Caki2 (cell line): ENCODE results near the gene SORL1. TPM values are rescaled to one million over a fixed set of nuclear protein-coding genes. Genes with fewer than 3 reads are reported as not detected.
"Not testable (repeated sequence)": the region's sequence is repeated elsewhere in the genome, so short reads cannot be mapped to it uniquely, and the experiment has no call there.

Experiments used
- DNase-seq: peaks from one replicate; pipeline ENCODE4 v3.0.0-alpha.2; 2015; ENCODE audit warnings: low read depth
- in situ Hi-C: cut with HindIII; loops from 2 replicates; pipeline ENCODE4 v1.10.0; 2016; ENCODE audit warnings: low sequenced_read_pairs, low pct_unique_long_range_greater_than_20kb, mixed read lengths
- total RNA-seq: library from RNA; depleted of rRNA; stranded (reverse); fragments of >200 nt; shearing (Covaris generic); gene quantifications from 2 replicates; pipeline ENCODE4 v1.2.3, GENCODE V29; 2014; ENCODE audit warnings: low replicate concordance

Gene SORL1
- total RNA-seq, 1 experiment from 2014 or later: 15.1 TPM

- in situ Hi-C loops: no loop called here
- no peak for DNase-seq
Observed at GRCh38 chr11:121611242-121611641, 159.1 kb downstream of the SORL1 start.

GRCh38 chr11:121613724-121614123, 161.6 kb downstream of the SORL1 start:
- in situ Hi-C loops: no loop called here
- DNase-seq: peak; percentile 62

DNA sequence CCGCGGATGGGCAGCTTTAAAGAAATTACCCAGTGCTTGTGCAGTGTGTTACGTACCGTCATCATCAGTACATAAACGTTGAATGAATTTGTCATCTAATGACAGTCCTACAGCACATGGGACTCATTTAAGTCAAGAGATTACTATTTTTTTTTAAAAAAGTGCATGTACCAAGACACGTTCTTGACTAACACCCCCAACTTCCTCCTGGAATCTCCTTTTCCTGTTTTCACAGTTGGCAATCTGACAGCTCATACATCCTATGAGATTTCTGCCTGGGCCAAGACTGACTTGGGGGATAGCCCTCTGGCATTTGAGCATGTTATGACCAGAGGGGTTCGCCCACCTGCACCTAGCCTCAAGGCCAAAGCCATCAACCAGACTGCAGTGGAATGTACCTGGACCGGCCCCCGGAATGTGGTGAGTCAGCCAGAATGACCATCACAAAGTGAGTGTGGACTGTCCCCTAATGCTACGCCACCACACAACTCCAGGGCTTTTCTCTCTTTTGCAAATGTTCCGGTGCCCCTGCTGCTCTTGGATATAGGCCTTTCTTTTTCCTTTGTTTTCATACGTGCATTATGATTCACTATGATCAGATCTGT, 162.6 kb downstream of the SORL1 start:
- DNase-seq: no peak
- in situ Hi-C loops: no loop called here

DNA sequence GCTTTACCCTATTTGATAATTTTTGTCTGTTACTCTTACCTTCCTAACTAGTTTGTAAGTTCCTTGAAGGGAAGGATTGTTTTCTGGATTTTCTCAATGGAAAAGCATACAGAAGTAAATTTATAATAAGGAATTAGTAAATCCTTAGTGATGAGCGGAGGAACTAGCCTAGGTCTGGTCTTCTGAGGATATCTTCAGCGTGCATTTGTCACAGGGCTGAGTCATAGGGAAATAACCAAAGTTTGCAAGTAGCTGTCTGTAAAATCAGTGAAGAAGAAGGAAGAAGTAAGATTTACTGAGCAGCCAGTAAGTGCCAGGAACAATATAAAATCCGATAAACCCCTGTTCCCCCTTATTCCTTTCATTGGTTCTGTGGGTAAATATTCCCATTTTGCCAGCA, 163.4 kb downstream of the SORL1 start:
- in situ Hi-C loops: no loop called here
- no peak for DNase-seq

- DNase-seq: no peak
- in situ Hi-C loops: no loop called here
Observed at GRCh38 chr11:121618516-121618915, 166.4 kb downstream of the SORL1 start.

DNA sequence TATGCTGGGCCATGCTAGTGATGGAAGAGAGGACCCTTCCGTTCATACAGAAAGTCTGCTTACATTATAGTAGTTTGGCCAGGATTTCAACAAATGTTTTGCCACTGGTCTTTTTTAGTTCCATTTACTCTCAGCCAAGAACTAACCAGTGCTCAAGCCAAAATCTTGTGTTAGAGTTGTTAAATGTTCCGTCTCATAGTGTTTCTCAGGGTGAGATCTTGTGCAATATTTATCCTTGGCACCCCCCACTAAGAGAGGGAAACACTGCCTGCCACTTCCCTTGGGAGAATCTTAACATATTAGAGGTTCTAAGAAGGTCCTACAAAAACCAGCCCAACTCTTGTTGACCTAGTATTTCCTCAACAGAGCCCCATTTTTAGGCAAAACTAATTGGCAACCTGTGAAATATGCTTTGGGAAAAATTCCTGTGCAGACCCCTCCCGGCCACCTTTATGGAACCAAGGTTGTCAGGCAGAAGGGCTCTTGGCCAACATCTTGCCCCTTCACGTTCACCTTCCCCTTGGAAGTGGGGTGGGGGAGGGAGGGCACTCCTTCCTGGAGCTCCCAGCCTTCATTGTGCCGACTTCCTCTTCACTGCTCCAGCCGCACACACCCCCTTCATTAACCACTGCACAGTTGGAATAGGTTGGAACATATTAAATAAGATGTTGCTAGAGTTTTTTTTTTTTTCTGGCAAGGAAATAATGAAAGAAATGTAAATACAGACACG, 173.8 kb downstream of the SORL1 start:
- in situ Hi-C loops: no loop called here
- no peak for DNase-seq

DNA sequence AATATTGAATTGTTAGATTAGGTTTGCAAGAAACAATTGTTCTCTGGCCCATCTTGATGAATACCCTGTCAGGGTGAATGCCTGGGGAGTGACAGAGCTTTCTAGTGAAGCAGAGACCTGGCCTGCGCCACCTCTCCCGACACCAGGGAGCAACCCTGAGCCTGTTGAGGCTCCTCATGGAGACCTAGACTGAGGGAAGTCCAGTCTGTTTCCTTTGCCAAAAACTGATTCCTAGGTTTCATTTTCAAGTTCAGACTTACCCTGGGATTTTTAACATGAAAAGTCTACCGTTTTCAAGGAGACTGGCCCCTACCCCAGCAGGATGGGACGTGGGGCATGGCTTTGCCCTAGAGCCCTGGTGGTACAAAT, 174.4 kb downstream of the SORL1 start:
- in situ Hi-C loops: no loop called here
- DNase-seq: no peak

DNA sequence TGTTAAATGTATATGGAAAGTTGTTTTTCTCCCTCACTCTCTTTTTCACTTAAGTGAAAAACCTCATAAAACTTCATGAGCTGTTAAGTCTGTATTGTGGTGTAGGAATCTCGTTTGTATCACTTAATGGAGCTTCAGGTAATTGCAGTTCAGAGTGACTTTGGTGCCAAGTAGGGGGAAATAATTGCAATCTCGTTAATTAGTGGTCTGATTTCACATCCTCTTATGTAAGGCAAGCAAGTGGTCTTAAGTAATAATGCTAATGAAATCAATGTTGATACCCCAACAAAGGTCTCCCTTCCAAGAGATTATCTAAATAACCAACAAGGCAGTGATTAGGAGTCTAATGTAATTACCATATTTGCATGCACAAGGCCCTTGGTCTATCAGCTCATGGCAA, 174.9 kb downstream of the SORL1 start:
- in situ Hi-C loops: no loop called here
- no peak for DNase-seq

GRCh38 chr11:121630041-121630440, 177.9 kb downstream of the SORL1 start:
- no peak for DNase-seq
- in situ Hi-C loops: no loop called here

GRCh38 chr11:121631456-121631855, 179.3 kb downstream of the SORL1 start:
- in situ Hi-C loops: no loop called here

DNA sequence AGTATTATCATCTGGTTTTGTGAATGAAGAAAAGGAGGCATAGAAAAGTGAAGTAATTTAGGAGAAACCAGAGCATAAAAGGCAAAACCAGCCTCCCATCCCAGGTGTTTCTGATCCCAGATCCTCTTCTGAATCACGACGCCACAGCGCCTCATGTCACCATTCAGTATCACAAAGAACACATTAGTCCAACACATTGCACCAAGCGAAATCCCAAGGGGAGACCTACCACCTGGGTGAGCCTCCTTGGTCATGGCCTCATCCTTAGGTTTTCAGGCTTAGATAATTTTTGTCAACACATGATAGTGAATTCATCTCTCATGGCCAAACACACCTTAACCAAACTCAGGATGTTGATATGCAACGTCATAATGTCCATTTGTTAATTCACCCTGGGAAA, 182.2 kb downstream of the SORL1 start:
- DNase-seq: no peak
- in situ Hi-C loops: no loop called here

More at GRCh38 chr11:121631456-121631855, 179.3 kb downstream of the SORL1 start:
- no peak for DNase-seq

- in situ Hi-C loops: no loop called here
Observed at GRCh38 chr11:121634889-121635288, 182.8 kb downstream of the SORL1 start.

DNA sequence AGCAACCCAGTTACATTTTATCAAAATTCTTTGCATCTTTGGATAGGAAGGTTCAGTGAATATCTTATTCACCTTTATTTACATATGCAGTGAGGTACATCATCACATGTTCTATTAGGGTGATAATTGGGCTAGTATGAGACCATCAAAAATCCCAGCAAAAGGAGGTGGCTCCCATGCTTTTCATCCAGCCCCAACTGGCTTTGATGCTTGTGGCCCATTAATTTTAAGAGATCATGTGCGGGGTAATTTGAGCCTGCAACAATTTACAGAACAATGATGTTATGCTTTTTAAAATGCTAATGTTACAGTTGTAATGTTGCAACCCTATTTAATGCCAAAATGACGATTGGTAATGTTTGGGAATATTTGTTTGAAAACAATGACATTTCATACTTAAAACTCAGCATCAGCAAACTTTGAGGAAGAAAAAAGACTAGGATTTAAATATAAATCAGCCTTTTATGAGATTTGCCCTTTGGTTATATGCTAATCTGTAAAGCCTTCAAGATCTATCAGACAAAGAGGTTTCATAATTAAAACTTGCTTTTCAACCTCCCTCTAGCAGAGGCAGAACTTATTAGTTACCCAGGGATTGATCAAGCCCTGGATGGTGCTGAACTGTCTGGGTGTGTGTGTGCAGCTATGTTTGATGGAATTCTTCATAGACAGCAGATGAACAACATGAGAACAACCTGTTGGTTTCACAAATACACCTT, 184.1 kb downstream of the SORL1 start:
- no peak for DNase-seq
- in situ Hi-C loops: no loop called here

More at GRCh38 chr11:121634889-121635288, 182.8 kb downstream of the SORL1 start:
- DNase-seq: no peak

- in situ Hi-C loops: no loop called here
- DNase-seq: no peak
Observed at GRCh38 chr11:121636800-121637176, 184.7 kb downstream of the SORL1 start.

- in situ Hi-C loops, DNase-seq: not testable (repeated sequence)
Observed at GRCh38 chr11:121637587-121637986, 185.5 kb downstream of the SORL1 start.

- no peak for DNase-seq
- in situ Hi-C loops: no loop called here
Observed at GRCh38 chr11:121643479-121644186, 191.5 kb downstream of the SORL1 start.

DNA sequence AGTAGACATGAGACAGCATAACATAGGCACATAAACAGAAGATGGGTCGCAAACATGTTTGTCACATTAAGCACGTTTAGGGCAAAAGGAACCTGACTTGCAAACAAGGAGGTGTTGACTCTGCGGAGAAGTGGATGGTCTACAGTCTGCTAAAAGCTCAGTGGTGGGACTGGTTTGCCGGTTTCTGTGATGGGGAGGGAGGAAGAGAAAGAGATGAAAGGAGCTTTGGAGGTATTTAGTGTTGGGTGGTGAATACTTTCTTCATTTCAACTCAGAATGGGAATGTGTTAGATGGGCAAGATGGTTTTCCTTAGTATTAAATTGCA, 192.0 kb downstream of the SORL1 start:
- in situ Hi-C loops: no loop called here
- no peak for DNase-seq

GRCh38 chr11:121645001-121645400, 192.9 kb downstream of the SORL1 start:
- no peak for DNase-seq
- in situ Hi-C loops: no loop called here

DNA sequence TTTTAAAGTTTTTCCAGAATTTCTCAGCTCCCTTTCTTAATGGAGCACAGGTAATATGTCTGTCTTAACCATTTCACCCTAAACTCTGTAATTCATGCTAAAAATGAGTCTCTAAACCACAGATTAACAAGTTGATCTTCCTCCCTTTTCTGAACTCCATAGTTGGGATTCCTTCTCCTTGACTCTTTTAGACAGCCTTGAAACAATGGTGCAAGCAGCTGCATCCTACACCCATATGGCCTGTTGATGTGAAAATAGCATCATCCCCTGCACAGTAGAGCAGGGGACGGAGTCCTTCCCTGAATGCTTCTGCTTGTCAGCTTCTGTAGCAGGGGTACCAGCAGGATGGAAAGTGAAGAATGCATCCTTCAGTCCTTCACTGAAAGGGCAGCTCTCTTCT, 193.5 kb downstream of the SORL1 start:
- no peak for DNase-seq
- in situ Hi-C loops: no loop called here
